ENCODE results near the gene GDF7. TPM values are rescaled to one million over a fixed set of nuclear protein-coding genes. Genes with fewer than 3 reads are reported as not detected.
A peak's percentile ranks its signal among the peaks of the same experiment; 100 is the strongest.

GDF7 gene
- polyA plus RNA-seq, 3 donors = not detected

- Histone ChIP-seq H2AFZ (ENCODE audit: insufficient read depth, low read depth, low read length, poor library complexity, severe bottlenecking) (no peak overlapping the region), H3K27me3 (ENCODE audit: control insufficient read depth in 2 of 2, insufficient read depth in 2 of 2, low read length in 2 of 2) (no peaks in the 10 kb centered on the region), H3K9me3 (replicated peaks in 1 of 2; ENCODE audit: control insufficient read depth in 1 of 2, insufficient read depth in 1 of 2, low read length in 2 of 2) (no peaks in the 10 kb centered on the region), H3K27ac (ENCODE audit: low read depth in 1 of 2, low read length in 2 of 2) (no peak overlapping the region), H3K4me1 (ENCODE audit: control insufficient read depth in 1 of 2, insufficient read depth in 2 of 2, low read length in 2 of 2) (no peaks in the 10 kb centered on the region), H3K79me2 (ENCODE audit: insufficient read depth, low read length) (no peaks in the 10 kb centered on the region), H3K9ac (ENCODE audit: insufficient read depth, low read length, poor library complexity, severe bottlenecking) (no peak overlapping the region), H3K4me2 (replicated peaks; ENCODE audit: extremely low read depth, low read length, poor library complexity, severe bottlenecking) (no peak overlapping the region), H3K36me3 (replicated peaks in 1 of 2; ENCODE audit: control insufficient read depth in 1 of 2, insufficient read depth in 2 of 2, low read length in 2 of 2) (peaks cover 84 to 100% of the 10 kb centered on the region in 2 donors), H3K4me3 (replicated peaks in 1 of 3; ENCODE audit: low read depth in 2 of 3, low read length in 3 of 3) (no peak overlapping the region), H4K20me1 (ENCODE audit: insufficient read depth, low read length) (peaks cover 37% of the 10 kb centered on the region)
- intact Hi-C loops (cut with micrococcal nuclease) = no loop called here
- Mint-ChIP-seq H3K36me3 (peaks cover 84 to 91% of the 10 kb centered on the region in 2 donors), H3K4me1 (no peaks in the 10 kb centered on the region), H3K27ac (peak overlapping the region in 2 of 7 donors; percentile 9 to 19), H3K27me3 (ENCODE audit: low read depth in 3 of 3) (peaks cover 0 to 1% (median 1%) of the 10 kb centered on the region in 3 donors), H3K4me3 (no peak overlapping the region), H3K9me3 (peaks cover 0 to 2% (median 0%) of the 10 kb centered on the region in 7 donors)
- no peak for TF ChIP-seq CTCF (IDR thresholded peaks at IDR 0.05)
- DNase-seq = no peak
- WGBS (ENCODE audit: insufficient coverage) = 100% methylated on average over 1 of the region's 2 CpGs
Measured at GRCh38 chr2:20626392-20626697, 40.6 kb upstream of the GDF7 start.

- H4K20me1 ChIP-seq (ENCODE audit: insufficient read depth, low read length) = peaks cover 42% of the 10 kb centered on the region
Measured at GRCh38 chr2:20626698-20627513, 40.0 kb upstream of the GDF7 start.

More at GRCh38 chr2:20626698-20627513, 40.0 kb upstream of the GDF7 start:
- Mint-ChIP-seq H3K9me3 (peaks cover 0 to 2% (median 0%) of the 10 kb centered on the region in 7 donors), H3K4me1 (no peaks in the 10 kb centered on the region), H3K4me3 (no peak overlapping the region), H3K27ac (peak overlapping the region in 1 of 7 donors; percentile 25), H3K27me3 (ENCODE audit: low read depth in 3 of 3) (peaks cover 0 to 1% (median 1%) of the 10 kb centered on the region in 3 donors), H3K36me3 (peaks cover 83 to 92% of the 10 kb centered on the region in 2 donors)
- Histone ChIP-seq H3K9ac (ENCODE audit: insufficient read depth, low read length, poor library complexity, severe bottlenecking) (no peak overlapping the region), H3K4me2 (replicated peaks; ENCODE audit: extremely low read depth, low read length, poor library complexity, severe bottlenecking) (no peak overlapping the region), H2AFZ (ENCODE audit: insufficient read depth, low read depth, low read length, poor library complexity, severe bottlenecking) (no peak overlapping the region), H3K27ac (ENCODE audit: low read depth in 1 of 2, low read length in 2 of 2) (no peak overlapping the region), H3K36me3 (replicated peaks in 1 of 2; ENCODE audit: control insufficient read depth in 1 of 2, insufficient read depth in 2 of 2, low read length in 2 of 2) (peaks cover 84 to 100% of the 10 kb centered on the region in 2 donors), H3K4me1 (ENCODE audit: control insufficient read depth in 1 of 2, insufficient read depth in 2 of 2, low read length in 2 of 2) (no peaks in the 10 kb centered on the region), H3K27me3 (ENCODE audit: control insufficient read depth in 2 of 2, insufficient read depth in 2 of 2, low read length in 2 of 2) (no peaks in the 10 kb centered on the region), H3K9me3 (replicated peaks in 1 of 2; ENCODE audit: control insufficient read depth in 1 of 2, insufficient read depth in 1 of 2, low read length in 2 of 2) (no peaks in the 10 kb centered on the region), H3K4me3 (replicated peaks in 1 of 3; ENCODE audit: low read depth in 2 of 3, low read length in 3 of 3) (no peak overlapping the region), H3K79me2 (ENCODE audit: insufficient read depth, low read length) (no peaks in the 10 kb centered on the region)
- no peak for TF ChIP-seq CTCF (IDR thresholded peaks at IDR 0.05)
- no peak for DNase-seq
- 93% methylated on average over 19 of the region's 20 CpGs for WGBS (ENCODE audit: insufficient coverage)
- intact Hi-C loops (cut with micrococcal nuclease) = no loop called here

Data from CD14-positive monocyte (primary cell).